Measurements from ENCODE around the gene TAOK3. TPM values are rescaled to one million over a fixed set of nuclear protein-coding genes. Genes with fewer than 3 reads are reported as not detected.
"Not testable (repeated sequence)": the region's sequence is repeated elsewhere in the genome, so short reads cannot be mapped to it uniquely, and the experiment has no call there.

Gene TAOK3
- total and polyA plus RNA-seq, 4 donors = 19.9 to 54.5 (median 37.7) TPM

- H3K4me3 ChIP-seq = no peak overlapping the region
- H3K9me3 ChIP-seq (ENCODE audit: control insufficient read depth in 4 of 4, insufficient read depth in 3 of 4, low read length in 3 of 4) = no peaks in the 10 kb centered on the region
- TF ChIP-seq, protein P1, sequence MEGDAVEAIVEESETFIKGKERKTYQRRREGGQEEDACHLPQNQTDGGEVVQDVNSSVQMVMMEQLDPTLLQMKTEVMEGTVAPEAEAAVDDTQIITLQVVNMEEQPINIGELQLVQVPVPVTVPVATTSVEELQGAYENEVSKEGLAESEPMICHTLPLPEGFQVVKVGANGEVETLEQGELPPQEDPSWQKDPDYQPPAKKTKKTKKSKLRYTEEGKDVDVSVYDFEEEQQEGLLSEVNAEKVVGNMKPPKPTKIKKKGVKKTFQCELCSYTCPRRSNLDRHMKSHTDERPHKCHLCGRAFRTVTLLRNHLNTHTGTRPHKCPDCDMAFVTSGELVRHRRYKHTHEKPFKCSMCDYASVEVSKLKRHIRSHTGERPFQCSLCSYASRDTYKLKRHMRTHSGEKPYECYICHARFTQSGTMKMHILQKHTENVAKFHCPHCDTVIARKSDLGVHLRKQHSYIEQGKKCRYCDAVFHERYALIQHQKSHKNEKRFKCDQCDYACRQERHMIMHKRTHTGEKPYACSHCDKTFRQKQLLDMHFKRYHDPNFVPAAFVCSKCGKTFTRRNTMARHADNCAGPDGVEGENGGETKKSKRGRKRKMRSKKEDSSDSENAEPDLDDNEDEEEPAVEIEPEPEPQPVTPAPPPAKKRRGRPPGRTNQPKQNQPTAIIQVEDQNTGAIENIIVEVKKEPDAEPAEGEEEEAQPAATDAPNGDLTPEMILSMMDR (IDR thresholded peaks at IDR 0.05; ENCODE audit: control extremely low read depth, extremely low read depth) = no peak
- DNase-seq (no peak), ATAC-seq (ENCODE audit: insufficient read depth, low FRiP score) (no peak)
- H3K27ac ChIP-seq (ENCODE audit: low read depth in 1 of 2, low read length in 1 of 2) = no peak overlapping the region
- H3K4me1 ChIP-seq (ENCODE audit: control insufficient read depth in 5 of 5, insufficient read depth in 5 of 5, low read length in 5 of 5) = peaks cover 0 to 15% (median 3%) of the 10 kb centered on the region in 5 donors
- H3K27me3 ChIP-seq (ENCODE audit: control insufficient read depth in 3 of 3, insufficient read depth in 3 of 3, low read length in 2 of 3) = no peaks in the 10 kb centered on the region
- no peak overlapping the region for H3K9ac ChIP-seq (ENCODE audit: insufficient read depth in 1 of 2, low read length in 2 of 2)
- no peaks in the 10 kb centered on the region for H3K36me3 ChIP-seq (ENCODE audit: control insufficient read depth in 4 of 4, insufficient read depth in 4 of 4, low read length in 4 of 4)
Measured at GRCh38 chr12:118310320-118310719, 62.4 kb downstream of the TAOK3 start.

GRCh38 chr12:118308006-118308405 lies 64.7 kb downstream of the TAOK3 start:
- not testable (repeated sequence) for H3K36me3 ChIP-seq (ENCODE audit: control insufficient read depth in 4 of 4, insufficient read depth in 4 of 4, low read length in 4 of 4); H3K9ac ChIP-seq (ENCODE audit: insufficient read depth in 1 of 2, low read length in 2 of 2); DNase-seq; H3K4me3 ChIP-seq; H3K27me3 ChIP-seq (ENCODE audit: control insufficient read depth in 3 of 3, insufficient read depth in 3 of 3, low read length in 2 of 3); ATAC-seq (ENCODE audit: insufficient read depth, low FRiP score); H3K9me3 ChIP-seq (ENCODE audit: control insufficient read depth in 4 of 4, insufficient read depth in 3 of 4, low read length in 3 of 4); H3K27ac ChIP-seq (ENCODE audit: low read depth in 1 of 2, low read length in 1 of 2)
- H3K4me1 ChIP-seq (ENCODE audit: control insufficient read depth in 5 of 5, insufficient read depth in 5 of 5, low read length in 5 of 5) = peaks cover 0 to 15% (median 3%) of the 10 kb centered on the region in 5 donors
- WGBS, 2 donors = 33 to 65% methylated on average over 4 of the region's 4 CpGs

- Histone ChIP-seq H3K27me3 (ENCODE audit: control insufficient read depth in 3 of 3, insufficient read depth in 3 of 3, low read length in 2 of 3) (no peaks in the 10 kb centered on the region), H3K9ac (ENCODE audit: insufficient read depth in 1 of 2, low read length in 2 of 2) (no peak overlapping the region), H3K4me3 (no peak overlapping the region), H3K36me3 (ENCODE audit: control insufficient read depth in 4 of 4, insufficient read depth in 4 of 4, low read length in 4 of 4) (no peaks in the 10 kb centered on the region), H3K27ac (ENCODE audit: low read depth in 1 of 2, low read length in 1 of 2) (peak overlapping the region in 1 of 2 donors; percentile 51), H3K9me3 (ENCODE audit: control insufficient read depth in 4 of 4, insufficient read depth in 3 of 4, low read length in 3 of 4) (no peaks in the 10 kb centered on the region), H3K4me1 (ENCODE audit: control insufficient read depth in 5 of 5, insufficient read depth in 5 of 5, low read length in 5 of 5) (peaks cover 0 to 8% (median 3%) of the 10 kb centered on the region in 5 donors)
- ATAC-seq (ENCODE audit: insufficient read depth, low FRiP score) (peak; percentile 43), DNase-seq (no peak)
- 37 to 50% methylated on average over 8 of the region's 8 CpGs for WGBS, 2 donors
- TF ChIP-seq, protein P1 (IDR thresholded peaks at IDR 0.05; ENCODE audit: control extremely low read depth, extremely low read depth) = no peak
Measured at GRCh38 chr12:118307069-118307954, 65.4 kb downstream of the TAOK3 start.

- Histone ChIP-seq H3K36me3 (ENCODE audit: control insufficient read depth in 4 of 4, insufficient read depth in 4 of 4, low read length in 4 of 4) (no peaks in the 10 kb centered on the region), H3K27me3 (ENCODE audit: control insufficient read depth in 3 of 3, insufficient read depth in 3 of 3, low read length in 2 of 3) (no peaks in the 10 kb centered on the region), H3K4me3 (no peak overlapping the region), H3K27ac (ENCODE audit: low read depth in 1 of 2, low read length in 1 of 2) (no peak overlapping the region), H3K4me1 (ENCODE audit: control insufficient read depth in 5 of 5, insufficient read depth in 5 of 5, low read length in 5 of 5) (peaks cover 0 to 6% (median 0%) of the 10 kb centered on the region in 5 donors), H3K9me3 (ENCODE audit: control insufficient read depth in 4 of 4, insufficient read depth in 3 of 4, low read length in 3 of 4) (no peaks in the 10 kb centered on the region), H3K9ac (ENCODE audit: insufficient read depth in 1 of 2, low read length in 2 of 2) (no peak overlapping the region)
- ATAC-seq (ENCODE audit: insufficient read depth, low FRiP score) (no peak), DNase-seq (no peak)
- TF ChIP-seq, protein P1 (IDR thresholded peaks at IDR 0.05; ENCODE audit: control extremely low read depth, extremely low read depth) = no peak
- 65 to 70% methylated on average over 4 of the region's 4 CpGs for WGBS, 2 donors
Measured at GRCh38 chr12:118304093-118304492, 68.6 kb downstream of the TAOK3 start.

Data from lung (tissue), 12 donors.